HL-60/S4 (cell line): Measurements from ENCODE around the gene KRTAP5-8.

Experiments used
- in situ Hi-C: fragments of 300-500 bp; cut with MboI; formaldehyde crosslinking; loops from 2 replicates; pipeline ENCODE4 v1.14.3; 2022; ENCODE audit warnings: low sequenced_read_pairs

The KRTAP5-8 gene

GRCh38 chr11:71537977-71538665 lies at the start of gene KRTAP5-8:
KRTAP5-8 (plus strand) TSS chr11:71538025; CDS start chr11:71538056, 31 bp downstream.
- in situ Hi-C loops = loop anchor here (25.0 kb wide), 1 partner anchor 101 kb away; the partner anchor contains the start of gene DHCR7

- in situ Hi-C loops = no loop called here
Measured at GRCh38 chr11:71488681-71489270, 49.0 kb upstream of the KRTAP5-8 start.

GRCh38 chr11:71489311-71490043 lies 48.3 kb upstream of the KRTAP5-8 start:
- in situ Hi-C loops = no loop called here

- in situ Hi-C loops = no loop called here
Measured at GRCh38 chr11:71490044-71490730, 47.6 kb upstream of the KRTAP5-8 start.

- in situ Hi-C loops = no loop called here
Measured at GRCh38 chr11:71490731-71491390, 47.0 kb upstream of the KRTAP5-8 start.

- in situ Hi-C loops = no loop called here
Measured at GRCh38 chr11:71491531-71491930, 46.3 kb upstream of the KRTAP5-8 start.

GRCh38 chr11:71491940-71492339 lies 45.9 kb upstream of the KRTAP5-8 start:
- in situ Hi-C loops = no loop called here

GRCh38 chr11:71495286-71496230 lies 42.3 kb upstream of the KRTAP5-8 start:
- in situ Hi-C loops = no loop called here

GRCh38 chr11:71496421-71496820 lies 41.4 kb upstream of the KRTAP5-8 start:
- in situ Hi-C loops = no loop called here

GRCh38 chr11:71498091-71498490 lies 39.7 kb upstream of the KRTAP5-8 start:
- in situ Hi-C loops = no loop called here

- in situ Hi-C loops = no loop called here
Measured at GRCh38 chr11:71499125-71499524, 38.7 kb upstream of the KRTAP5-8 start.

- in situ Hi-C loops = no loop called here
Measured at GRCh38 chr11:71499546-71499945, 38.3 kb upstream of the KRTAP5-8 start.

- in situ Hi-C loops = no loop called here
Measured at GRCh38 chr11:71500601-71501021, 37.2 kb upstream of the KRTAP5-8 start.

GRCh38 chr11:71501071-71501985 lies 36.5 kb upstream of the KRTAP5-8 start:
- in situ Hi-C loops = no loop called here

- in situ Hi-C loops = no loop called here
Measured at GRCh38 chr11:71502026-71502425, 35.8 kb upstream of the KRTAP5-8 start.

GRCh38 chr11:71502871-71503435 lies 34.9 kb upstream of the KRTAP5-8 start:
- in situ Hi-C loops = no loop called here

GRCh38 chr11:71504531-71504930 lies 33.3 kb upstream of the KRTAP5-8 start:
- in situ Hi-C loops = no loop called here

- in situ Hi-C loops = no loop called here
Measured at GRCh38 chr11:71505001-71505400, 32.8 kb upstream of the KRTAP5-8 start.
